ENCODE measurements around the gene BBS9. TPM values are rescaled to one million over a fixed set of nuclear protein-coding genes. Genes with fewer than 3 reads are reported as not detected.
"Not testable (repeated sequence)": the region's sequence is repeated elsewhere in the genome, so short reads cannot be mapped to it uniquely, and the experiment has no call there.

Gene BBS9
- polyA plus RNA-seq, 1 donor = 15.2 TPM

DNA sequence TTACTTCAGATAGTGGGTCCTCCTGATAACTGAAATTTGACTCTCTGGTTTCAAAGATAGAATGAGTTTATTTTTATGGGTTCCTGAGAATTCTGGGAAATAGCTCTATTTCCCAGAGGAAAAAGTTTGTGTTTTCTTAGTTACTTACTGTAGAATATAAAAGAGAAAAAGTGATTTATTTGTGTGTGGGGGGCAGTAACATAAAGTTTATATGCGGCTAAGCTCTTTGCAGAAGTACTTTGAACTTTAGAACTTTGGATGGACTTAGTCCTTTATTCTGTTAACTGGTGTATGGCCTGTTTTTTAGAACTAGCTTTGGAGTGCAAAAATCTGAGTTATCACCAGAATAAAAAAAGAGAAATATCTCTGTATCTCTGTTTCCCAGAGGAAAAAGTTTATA, 157.1 kb downstream of the BBS9 start:
- DNase-seq = no peak

DNA sequence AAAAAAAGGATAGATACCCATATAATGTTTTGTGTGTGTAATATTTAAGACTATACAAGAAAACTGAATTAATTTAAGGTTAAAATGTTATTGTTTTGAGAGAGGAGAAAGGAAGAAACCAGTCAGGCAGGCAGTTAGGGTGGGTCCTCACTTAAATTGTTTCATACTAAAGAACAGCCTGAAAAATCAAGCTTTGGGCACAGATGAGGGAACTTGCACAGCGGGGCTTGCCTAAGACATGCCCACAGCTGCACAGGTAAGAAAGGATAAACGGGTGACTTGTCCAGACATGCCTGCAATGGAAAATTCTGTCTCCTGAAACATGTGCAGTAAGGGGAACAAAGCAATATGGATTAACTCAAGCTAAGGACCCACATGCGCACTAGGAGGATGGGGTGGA, 158.4 kb downstream of the BBS9 start:
- DNase-seq = no peak

DNA sequence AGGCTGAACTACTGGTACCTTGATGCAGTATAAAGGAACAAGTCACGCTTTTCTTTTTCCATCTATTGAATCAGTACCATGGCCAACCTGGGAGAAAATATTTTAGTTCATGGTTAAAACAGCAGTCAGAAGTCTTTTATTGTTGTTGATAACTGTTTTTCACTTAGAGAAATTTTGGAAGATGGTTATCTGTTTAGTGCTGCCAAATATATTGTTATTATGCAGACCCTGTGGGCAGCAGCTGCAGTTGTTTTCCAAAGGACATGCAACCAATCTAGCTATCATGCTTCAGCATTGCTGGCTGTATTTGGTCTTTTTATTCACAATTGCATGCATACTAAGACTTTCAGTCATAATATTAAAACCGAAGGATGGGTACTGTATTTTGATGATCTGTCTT, 169.5 kb downstream of the BBS9 start:
- DNase-seq = no peak

GRCh38 chr7:33299425-33299824, 170.1 kb downstream of the BBS9 start:
- no peak for DNase-seq

DNA sequence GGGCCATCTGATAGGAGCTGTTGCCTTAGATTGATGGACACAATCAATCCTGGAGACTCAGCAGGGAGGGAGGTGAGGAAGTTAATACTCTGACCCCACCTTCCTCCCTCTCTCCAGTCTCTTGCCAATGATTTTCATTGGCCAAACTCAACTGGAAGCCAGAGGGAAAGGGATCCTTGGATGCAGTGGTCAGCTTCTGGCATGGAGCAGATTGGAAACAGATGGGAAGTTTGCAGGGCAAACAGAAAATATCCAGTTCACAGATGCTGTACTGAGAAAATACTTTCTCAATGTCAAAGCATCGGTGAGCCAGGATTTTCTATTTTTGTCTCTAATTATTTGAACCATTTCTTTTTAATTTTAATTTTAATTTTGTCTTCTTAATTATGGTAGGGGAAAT, 170.8 kb downstream of the BBS9 start:
- DNase-seq = no peak

- DNase-seq = no peak
Measured at GRCh38 chr7:33300742-33301141, 171.4 kb downstream of the BBS9 start.

DNA sequence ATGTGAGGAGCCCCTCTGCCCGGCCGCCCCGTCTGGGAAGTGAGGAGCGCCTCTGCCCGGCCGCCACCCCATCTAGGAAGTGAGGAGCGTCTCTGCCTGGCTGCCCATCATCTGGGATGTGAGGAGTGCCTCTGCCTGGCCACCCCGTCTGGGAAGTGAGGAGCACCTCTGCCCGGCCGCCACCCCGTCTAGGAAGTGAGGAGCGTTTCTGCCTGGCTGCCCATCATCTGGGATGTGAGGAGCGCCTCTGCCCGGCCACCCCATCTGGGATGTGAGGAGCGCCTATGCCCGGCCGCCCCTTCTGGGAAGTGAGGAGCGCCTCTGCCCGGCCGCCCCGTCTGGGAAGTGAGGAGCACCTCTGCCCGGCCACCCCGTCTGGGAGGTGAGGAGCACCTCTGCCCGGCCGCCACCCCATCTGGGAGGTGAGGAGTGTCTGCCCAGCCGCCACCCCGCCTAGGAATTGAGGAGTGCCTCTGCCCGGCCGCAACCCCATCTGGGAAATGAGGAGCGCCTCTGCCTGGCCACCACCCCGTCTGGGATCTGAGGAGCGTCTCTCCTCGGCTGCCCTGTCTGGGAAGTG, 174.7 kb downstream of the BBS9 start:
- DNase-seq = not testable (repeated sequence)

- no peak for DNase-seq
Measured at GRCh38 chr7:33307205-33307604, 177.8 kb downstream of the BBS9 start.

DNA sequence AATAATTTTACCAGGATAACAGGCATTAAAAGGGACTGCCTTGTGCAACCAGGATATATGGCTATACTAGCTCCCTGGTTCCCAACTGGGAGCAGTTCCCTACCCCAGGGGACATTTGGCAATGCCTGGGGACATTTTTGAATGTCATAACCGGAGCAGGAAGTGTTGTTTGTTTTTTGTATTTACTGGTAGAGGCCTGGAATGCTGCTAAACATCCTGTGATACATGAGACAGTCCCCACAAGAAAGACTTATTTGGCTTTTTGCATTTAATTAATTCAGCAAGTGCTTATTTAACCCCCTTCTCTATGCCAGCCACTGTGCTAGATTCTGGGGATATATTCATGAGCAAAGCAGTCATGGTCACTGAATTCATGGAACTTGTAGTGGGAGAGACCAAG, 181.2 kb downstream of the BBS9 start:
- no peak for DNase-seq

GRCh38 chr7:33325754-33326484, 196.6 kb downstream of the BBS9 start:
- DNase-seq = no peak

DNA sequence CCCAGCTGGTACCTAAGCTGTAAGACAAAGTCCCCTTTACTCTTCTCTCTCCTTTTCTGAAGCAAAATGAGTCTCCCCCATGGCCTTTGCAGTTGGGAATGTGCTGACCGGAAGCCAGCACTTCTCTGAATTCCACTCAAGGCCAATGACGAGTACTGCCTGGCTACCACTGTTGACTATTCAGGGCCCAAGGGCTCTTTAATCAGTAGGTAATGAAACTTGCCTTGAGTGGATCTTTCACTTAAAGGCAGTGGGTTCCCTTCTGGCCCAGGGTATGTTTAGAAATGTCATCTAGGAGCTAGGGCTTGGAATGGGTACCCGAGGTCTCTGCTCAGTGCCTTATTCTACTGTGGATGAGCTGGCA, 197.1 kb downstream of the BBS9 start:
- DNase-seq = no peak

- DNase-seq = no peak
Measured at GRCh38 chr7:33327427-33327826, 198.1 kb downstream of the BBS9 start.

DNA sequence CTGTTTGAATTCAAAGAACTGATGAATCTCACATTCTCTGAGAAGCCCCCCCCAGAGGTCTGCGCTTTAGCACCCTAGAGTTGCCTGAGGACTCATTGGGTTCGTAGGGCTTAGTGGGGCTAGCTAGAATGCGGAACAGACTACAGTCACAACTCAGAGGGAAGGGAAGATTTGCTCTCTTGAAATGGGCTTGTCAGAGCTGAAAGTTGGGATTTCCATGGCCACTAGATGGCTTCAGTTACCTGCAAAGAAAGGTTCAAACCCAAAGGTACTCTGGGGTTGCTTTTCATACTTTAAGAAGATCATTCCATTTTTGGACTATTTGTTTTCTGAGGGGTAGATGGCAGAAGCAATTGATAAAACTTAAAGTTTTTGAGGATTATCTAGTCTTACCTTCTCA, 205.0 kb downstream of the BBS9 start:
- no peak for DNase-seq

DNA sequence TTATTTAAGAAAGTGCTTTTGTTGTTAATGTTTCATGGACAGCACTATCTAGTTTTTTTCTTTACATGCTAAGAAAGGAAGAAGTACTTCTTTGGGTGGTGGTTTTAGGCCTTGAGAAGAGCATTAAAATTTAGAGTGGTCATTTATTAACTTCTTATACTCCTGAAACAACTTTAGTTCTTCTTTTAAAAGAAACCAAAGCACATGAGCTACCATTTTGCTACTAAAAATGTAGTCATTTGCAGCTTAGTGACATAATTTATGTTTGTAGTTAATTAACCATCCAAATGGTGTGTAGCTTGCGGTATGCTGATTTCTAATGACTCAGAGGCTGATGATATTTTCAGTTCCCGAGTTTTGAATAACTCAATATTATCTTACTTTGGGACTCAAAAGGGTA, 207.5 kb downstream of the BBS9 start:
- DNase-seq = no peak

GRCh38 chr7:33339074-33339790, 209.9 kb downstream of the BBS9 start:
- no peak for DNase-seq

DNA sequence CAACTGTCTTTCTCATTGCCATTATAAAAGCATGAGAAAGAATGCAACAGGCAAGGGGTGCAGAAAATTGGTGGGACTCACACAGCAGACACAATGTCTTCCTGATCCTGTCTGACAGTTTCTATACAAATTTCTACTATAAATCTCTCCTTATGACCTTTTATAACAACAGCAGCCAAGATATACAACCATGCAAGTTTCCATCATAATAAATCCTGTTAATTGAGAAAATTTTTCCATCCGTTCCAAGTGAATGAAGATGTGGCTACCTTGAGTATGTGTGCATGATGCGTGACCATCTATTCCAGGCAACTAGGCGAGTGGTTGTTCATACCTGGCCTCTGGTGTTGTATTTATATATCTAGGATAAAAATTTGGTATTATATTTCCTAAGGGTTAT, 216.7 kb downstream of the BBS9 start:
- no peak for DNase-seq

DNA sequence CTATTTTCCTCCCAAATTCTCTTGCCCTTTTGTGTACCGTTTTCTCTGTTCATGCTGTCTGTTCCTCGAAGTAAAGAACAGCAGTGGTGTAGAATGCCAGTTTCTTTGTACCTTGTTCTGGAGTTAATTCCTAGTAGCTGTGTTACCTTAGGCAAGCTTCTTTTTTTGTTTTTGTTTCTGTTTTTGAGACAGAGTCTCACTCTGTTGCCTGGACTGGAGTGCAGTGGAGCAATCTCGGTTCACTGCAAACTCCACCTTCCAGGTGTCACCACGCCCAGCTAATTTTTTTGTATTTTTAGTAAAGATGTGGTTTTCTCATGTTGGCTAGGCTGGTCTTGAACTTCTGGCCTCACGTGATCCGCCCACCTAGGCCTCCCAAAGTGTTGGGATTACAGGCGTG, 221.2 kb downstream of the BBS9 start:
- DNase-seq = no peak

DNA sequence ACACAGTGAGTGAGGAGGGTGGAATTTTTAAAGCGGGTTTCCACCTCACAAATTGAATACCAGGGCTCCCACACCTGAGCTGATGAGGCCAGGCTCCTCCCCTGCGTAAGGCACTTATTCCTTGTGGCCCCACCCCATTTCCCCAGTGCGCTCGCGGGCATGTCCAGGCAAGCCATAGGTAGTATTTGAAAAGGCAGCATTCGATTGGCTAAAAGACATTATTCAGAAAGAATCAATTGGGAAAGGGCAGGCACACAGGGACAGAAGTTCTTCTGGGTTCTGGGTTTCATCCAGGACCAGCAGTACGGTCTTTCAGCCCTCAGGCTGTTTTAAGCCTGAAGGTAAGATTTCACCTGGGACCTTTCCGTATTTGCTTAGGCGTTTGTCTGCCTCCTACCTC, 222.3 kb downstream of the BBS9 start:
- no peak for DNase-seq

- no peak for DNase-seq
Measured at GRCh38 chr7:33354201-33354600, 224.8 kb downstream of the BBS9 start.

GRCh38 chr7:33355386-33355785, 226.0 kb downstream of the BBS9 start:
- no peak for DNase-seq

GRCh38 chr7:33356336-33356735, 227.0 kb downstream of the BBS9 start:
- DNase-seq = peak; percentile 50

GRCh38 chr7:33357846-33358245, 228.5 kb downstream of the BBS9 start:
- no peak for DNase-seq

DNA sequence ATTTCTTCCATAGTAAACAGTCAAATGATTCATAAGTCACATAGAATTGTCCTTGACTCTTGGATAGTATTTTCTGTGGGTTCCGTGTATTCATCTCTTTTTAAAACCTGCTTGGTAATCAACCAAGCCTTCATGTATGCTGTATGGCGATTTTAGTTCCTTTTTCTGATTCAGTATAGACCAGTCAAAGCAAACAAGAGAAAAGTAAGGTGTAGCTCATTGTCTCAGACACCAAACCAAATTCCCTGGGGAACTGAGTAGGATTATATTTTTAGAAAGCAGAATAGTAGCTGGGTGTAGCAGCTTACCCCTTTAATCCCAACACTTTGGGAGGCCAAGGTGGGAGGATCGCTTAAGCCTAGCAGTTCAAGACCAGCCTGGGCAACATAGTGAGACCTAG, 240.5 kb downstream of the BBS9 start:
- no peak for DNase-seq

- DNase-seq = no peak
Measured at GRCh38 chr7:33373195-33373594, 243.8 kb downstream of the BBS9 start.
